ENCODE data around the gene PGAP1.
"Not testable (repeated sequence)": the region's sequence is repeated elsewhere in the genome, so short reads cannot be mapped to it uniquely, and the experiment has no call there.

Gene PGAP1

GRCh38 chr2:196949116-196949515, 22.6 kb upstream of the PGAP1 start:
- DNase-seq: no peak

DNA sequence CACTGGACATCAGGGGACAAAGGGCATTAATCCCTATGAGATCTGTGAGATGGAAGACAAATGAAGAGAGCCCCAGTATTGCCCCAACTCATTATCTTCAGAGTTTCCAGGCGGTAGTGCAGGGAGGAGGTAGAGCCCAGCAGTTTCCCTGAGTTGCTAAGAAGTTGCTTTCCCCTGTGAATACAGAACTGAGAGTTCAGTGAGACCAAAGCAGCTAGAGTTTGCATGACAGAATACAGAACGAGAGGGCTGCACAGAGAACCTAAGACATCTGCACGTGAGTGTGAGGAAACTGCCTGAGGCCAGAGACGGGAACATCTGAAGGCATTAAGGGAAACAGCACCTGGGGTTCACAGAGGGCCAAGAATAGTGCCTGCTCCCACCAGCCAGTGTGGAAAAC, 18.1 kb upstream of the PGAP1 start:
- DNase-seq: no peak

GRCh38 chr2:196941398-196942078, 15.0 kb upstream of the PGAP1 start:
- no peak for DNase-seq

DNA sequence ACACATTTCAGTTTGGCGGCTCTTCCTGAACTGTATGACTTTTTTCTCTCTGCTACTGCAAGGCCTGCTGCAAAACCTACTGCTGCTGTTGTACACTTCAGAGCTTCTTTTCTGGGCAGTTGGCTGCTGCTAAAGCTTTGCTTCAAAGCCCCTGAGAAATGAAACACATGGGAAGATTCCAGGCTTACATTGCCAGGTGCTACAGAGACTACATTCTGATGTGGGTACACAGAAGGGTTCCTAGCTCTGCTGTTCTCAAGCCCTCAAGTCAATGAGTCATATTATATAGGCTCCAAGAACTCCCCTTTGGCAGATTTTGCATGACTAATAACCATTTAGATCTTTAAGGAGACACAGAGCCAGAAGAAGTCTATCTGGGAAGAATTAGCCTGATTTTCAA, 12.9 kb upstream of the PGAP1 start:
- DNase-seq: no peak

DNA sequence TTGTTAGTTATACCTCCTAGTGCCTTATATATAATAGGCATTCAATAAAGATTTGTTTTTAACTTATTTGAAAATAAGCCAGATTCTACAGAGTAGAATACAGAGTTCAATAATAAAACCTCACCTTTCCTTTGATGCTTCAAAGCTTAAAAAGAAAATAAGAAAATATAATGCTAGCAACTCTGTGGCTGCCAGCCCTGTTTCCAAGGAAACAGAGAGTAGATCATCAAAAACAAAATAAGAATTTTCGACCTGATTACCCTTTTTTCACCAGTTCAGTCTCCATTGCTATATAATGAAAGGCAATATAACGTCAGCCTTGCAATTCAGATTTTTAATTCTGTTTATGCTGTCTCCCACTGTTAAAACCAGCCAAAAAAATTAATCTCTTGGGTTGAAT, 8.9 kb upstream of the PGAP1 start:
- no peak for DNase-seq

DNA sequence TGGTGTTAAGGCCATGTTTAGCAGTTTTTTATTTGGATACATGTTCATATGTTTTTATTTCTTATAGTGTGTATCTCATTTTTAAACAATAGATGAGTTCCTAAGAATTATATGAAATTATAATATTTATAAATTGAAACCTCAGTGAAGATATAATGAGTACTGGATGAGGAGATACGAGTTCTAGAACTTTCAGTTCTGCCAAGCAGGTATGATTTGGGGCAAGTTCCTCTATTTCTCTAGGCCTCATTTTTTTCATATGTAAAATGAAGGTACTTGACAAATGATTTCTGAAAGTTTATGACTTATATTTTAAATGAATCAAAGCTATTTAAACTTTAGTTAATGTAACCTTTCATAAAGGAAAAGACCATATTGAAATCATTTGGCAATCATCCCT, 8.2 kb upstream of the PGAP1 start:
- no peak for DNase-seq

DNA sequence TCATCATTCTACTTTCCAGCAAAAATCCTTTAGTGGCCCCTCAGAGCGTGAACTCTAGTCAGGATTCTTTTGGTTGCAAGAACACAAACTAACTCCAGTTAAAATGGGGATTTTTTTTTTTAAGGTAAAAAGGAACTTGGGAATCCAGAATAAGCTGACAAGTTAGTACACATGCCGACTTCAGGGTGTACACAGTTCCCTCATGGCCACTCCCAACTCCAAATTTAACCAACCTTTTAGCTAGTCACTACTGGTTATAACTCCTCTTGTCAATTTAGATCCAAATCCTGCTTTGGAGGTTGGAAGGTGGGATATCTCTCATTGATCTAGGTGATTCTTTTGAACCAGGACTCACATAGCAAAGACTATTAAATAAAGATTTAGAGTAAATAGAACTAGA, 5.0 kb upstream of the PGAP1 start:
- DNase-seq: no peak

- DNase-seq: no peak
These were observed 1.1 kb upstream of the PGAP1 start for GRCh38 chr2:196927376-196928225.

GRCh38 chr2:196925768-196926561, 542 bp downstream of the PGAP1 start:
- DNase-seq: peak; percentile 41

GRCh38 chr2:196925051-196925767, 1.3 kb downstream of the PGAP1 start:
- DNase-seq: peak; percentile 41

DNA sequence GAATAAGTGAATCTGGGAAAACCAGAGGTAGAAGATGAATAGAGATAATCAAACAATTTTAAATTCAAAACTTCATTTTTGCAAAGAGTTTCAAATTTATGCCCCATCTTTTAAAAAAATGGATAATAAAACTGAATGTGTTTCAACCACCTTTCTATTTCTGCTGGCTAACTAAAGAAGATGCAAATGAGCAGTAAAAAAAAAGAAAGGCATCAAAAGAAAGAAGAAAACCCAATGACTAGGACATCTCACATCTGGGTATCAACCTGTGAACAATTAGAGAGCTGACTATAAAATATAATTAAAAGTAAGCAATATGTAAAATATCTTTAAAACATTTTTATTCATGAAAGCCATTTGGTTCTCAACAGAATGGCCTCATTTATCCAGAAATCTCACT, 2.5 kb downstream of the PGAP1 start:
- DNase-seq: no peak

DNA sequence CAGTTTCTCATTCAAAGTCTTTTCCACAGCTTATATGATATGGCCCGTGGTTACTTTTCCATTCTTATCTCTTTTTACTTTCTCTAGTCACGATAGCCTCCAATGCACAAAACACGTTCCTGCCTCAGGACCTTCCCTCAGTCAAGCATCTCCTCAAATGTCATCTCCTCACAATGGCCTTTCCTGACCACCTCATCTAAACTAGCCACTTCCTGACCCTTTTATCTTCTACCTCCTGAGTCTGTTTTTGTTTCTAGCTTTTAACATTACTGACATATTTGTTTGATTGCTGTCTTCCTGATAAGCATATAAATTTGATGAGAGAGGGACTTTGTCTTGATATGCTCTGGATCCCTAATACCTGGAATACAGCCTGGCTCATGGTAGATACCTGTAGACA, 7.6 kb downstream of the PGAP1 start:
- DNase-seq: no peak

DNA sequence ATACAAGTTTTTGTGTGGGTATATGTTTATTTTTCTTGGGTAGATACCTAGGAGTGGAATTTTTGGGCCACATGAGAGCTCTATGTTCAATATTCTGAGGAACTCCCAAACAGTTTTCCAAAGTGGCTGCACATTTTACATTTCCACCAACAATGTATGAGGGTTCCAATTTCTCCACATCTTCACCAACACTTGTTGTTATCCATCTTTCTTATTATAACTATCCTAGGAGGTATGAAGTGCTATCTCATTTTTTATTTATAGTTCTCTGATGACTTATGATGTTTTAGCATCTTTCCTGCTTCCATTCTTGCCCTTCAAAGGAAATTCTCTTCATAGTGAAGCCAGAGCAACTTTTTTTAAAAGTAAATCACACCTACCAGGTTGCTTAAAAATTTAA, 8.7 kb downstream of the PGAP1 start:
- no peak for DNase-seq

- DNase-seq: no peak
These were observed 10.9 kb downstream of the PGAP1 start for GRCh38 chr2:196915507-196916189.

DNA sequence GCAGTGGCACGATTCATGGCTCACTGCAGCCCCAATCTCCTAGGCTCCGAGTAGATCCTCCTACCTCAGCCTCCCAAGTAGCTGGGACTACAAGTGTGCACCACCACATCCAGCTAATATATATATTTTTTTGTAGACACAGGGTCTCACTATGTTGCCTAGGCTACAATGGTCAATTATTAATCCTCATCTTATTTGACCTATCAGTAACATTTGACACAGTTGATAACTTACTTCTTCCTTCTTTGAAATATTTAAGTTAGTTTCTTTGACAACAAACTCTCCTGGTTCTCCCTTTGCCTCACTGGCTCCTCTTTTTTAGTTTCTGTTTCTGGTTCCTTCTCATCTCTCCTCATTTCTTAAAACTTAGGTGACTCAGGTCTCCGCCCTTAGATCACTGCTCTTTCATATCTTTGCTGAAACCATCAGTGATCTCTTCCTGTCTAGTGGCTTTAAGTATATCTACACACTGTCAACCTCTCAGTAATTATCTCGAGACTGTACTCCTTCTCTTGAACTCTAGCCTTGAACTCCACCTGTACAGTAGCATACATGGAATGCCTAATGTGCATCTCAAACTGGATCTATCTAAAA, 11.5 kb downstream of the PGAP1 start:
- DNase-seq: no peak

- DNase-seq: no peak
These were observed 12.8 kb downstream of the PGAP1 start for GRCh38 chr2:196913691-196914090.

- not testable (repeated sequence) for DNase-seq
These were observed 21.1 kb downstream of the PGAP1 start for GRCh38 chr2:196905365-196905764.

DNA sequence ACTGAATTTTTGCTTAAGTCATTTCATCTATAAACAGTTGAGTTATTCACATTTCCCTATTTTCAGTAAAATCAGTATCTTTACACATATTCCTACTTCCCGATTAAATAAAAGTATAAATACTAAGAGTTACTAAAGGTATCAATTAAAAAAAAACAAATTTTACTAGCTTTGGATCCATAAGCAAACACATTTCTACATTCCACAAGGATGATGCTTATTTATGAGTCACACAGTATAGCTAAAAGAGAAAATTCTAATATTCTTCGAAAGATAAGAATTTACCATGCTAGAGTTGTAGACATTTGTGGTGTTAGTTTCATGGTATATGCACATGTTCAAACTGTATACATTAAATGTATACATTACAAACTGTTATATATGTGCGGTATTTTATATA, 23.7 kb downstream of the PGAP1 start:
- no peak for DNase-seq

DNA sequence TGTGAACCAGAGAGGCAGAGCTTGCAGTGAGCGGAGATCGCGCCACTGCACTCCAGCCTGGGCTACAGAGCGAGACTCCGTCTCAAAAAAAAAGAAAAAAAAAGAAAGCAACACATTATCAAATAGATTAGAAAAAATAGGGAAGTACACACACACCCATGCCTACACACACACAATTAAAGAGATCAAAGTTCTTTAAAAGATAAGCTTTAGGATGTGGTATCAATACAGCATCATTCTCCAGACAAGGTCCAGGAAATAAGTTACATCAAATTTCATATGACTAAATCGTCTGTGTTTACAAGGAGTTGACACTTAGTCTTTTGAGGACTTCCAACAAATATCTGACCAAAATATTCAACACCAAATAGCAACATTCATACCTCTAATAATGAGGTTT, 25.7 kb downstream of the PGAP1 start:
- DNase-seq: no peak

GRCh38 chr2:196899976-196900375, 26.5 kb downstream of the PGAP1 start:
- DNase-seq: no peak

GRCh38 chr2:196891136-196891535, 35.4 kb downstream of the PGAP1 start:
- DNase-seq: no peak

- no peak for DNase-seq
These were observed 39.1 kb downstream of the PGAP1 start for GRCh38 chr2:196887431-196887830.
